HepG2 (cell line): ENCODE results near the gene JMJD1C. TPM values are rescaled to one million over a fixed set of nuclear protein-coding genes. Genes with fewer than 3 reads are reported as not detected.

Source experiments
- ATM ChIP-seq: fragments of 450-650 bp; IDR thresholded peaks from 2 replicates; pipeline ENCODE4 v1.7.1; 2017; ENCODE audit warnings: mild to moderate bottlenecking, borderline replicate concordance
- CENPT ChIP-seq: sonication (generic); formaldehyde crosslinking; IDR thresholded peaks from 2 replicates; pipeline ENCODE4 v1.8.0; 2022; ENCODE audit warnings: low read depth, mild to moderate bottlenecking, moderate library complexity, missing genetic modification reagents
- CENPX ChIP-seq: sonication (generic); formaldehyde crosslinking; IDR thresholded peaks from 2 replicates; pipeline ENCODE4 v1.9.0; 2021; ENCODE audit warnings: mild to moderate bottlenecking, missing genetic modification reagents, moderate library complexity
- CHD4 ChIP-seq: fragments of 200-600 bp; sonication (generic); IDR thresholded peaks from 2 replicates; pipeline ENCODE4 v1.7.0; 2017; ENCODE audit warnings: mild to moderate bottlenecking, low read length, borderline replicate concordance
- DPF2 ChIP-seq: sonication (generic); formaldehyde crosslinking; IDR thresholded peaks from 2 replicates; pipeline ENCODE4 v1.4.0; 2020; ENCODE audit warnings: mild to moderate bottlenecking, low read depth, missing genetic modification reagents, borderline replicate concordance
- HOXA5 ChIP-seq: sonication (generic); formaldehyde crosslinking; IDR thresholded peaks from 2 replicates; pipeline ENCODE4 v1.4.0; 2020; ENCODE audit warnings: missing genetic modification reagents
- ISL2 ChIP-seq: sonication (generic); formaldehyde crosslinking; IDR thresholded peaks from 2 replicates; pipeline ENCODE4 v1.5.0; 2020; ENCODE audit warnings: missing genetic modification reagents
- KAT2B ChIP-seq: fragments of 150-350 bp; IDR thresholded peaks from 2 replicates; pipeline ENCODE4 v1.6.1; 2014; ENCODE audit warnings: low read depth, low read length, borderline replicate concordance
- KLF15 ChIP-seq: sonication (generic); formaldehyde crosslinking; IDR thresholded peaks from 2 replicates; pipeline ENCODE4 v1.8.1; 2023; ENCODE audit warnings: borderline replicate concordance, mild to moderate bottlenecking, inconsistent platforms, missing genetic modification reagents, mixed read lengths
- NBN ChIP-seq: fragments of 450-650 bp; conservative IDR thresholded peaks from 2 replicates; pipeline ENCODE4 v1.6.1; 2017
- PPARG ChIP-seq: conservative IDR thresholded peaks from 2 replicates; pipeline ENCODE4 v1.6.1; 2016; ENCODE audit warnings: missing biosample characterization, missing genetic modification reagents
- REPIN1 ChIP-seq: sonication (generic); formaldehyde crosslinking; IDR thresholded peaks from 2 replicates; pipeline ENCODE4 v1.8.0; 2022; ENCODE audit warnings: missing genetic modification reagents, low read depth, mild to moderate bottlenecking, borderline replicate concordance
- SP1 ChIP-seq, 2 experiments: fragments of 450-650 bp in 1 of 2; sonication (generic) in 1 of 2; formaldehyde crosslinking in 1 of 2; IDR thresholded peaks; 2 replicates each; pipeline versions ENCODE4 v1.4.0 to v1.6.1; 2016 to 2020; ENCODE audit warnings: missing genetic modification reagents in 1 of 2
- TERF1 ChIP-seq: sonication (generic); formaldehyde crosslinking; IDR thresholded peaks from 2 replicates; pipeline ENCODE4 v1.8.0; 2022; ENCODE audit warnings: mild to moderate bottlenecking, missing genetic modification reagents, moderate library complexity
- ZFY ChIP-seq: sonication (generic); formaldehyde crosslinking; IDR thresholded peaks from 2 replicates; pipeline ENCODE4 v1.4.0; 2020; ENCODE audit warnings: missing genetic modification reagents
- ZNF414 ChIP-seq: sonication (generic); formaldehyde crosslinking; IDR thresholded peaks from 2 replicates; pipeline ENCODE4 v1.5.0; 2020; ENCODE audit warnings: missing genetic modification reagents
- ZNF543 ChIP-seq: sonication (generic); formaldehyde crosslinking; IDR thresholded peaks from 2 replicates; pipeline ENCODE4 v1.4.0; 2020; ENCODE audit warnings: mild to moderate bottlenecking, missing genetic modification reagents
- ZNF616 ChIP-seq: sonication (generic); formaldehyde crosslinking; IDR thresholded peaks from 2 replicates; pipeline ENCODE4 v1.5.0; 2020; ENCODE audit warnings: low read depth, mild to moderate bottlenecking, missing genetic modification reagents
- ZNF687 ChIP-seq: sonication (generic); formaldehyde crosslinking; IDR thresholded peaks from 2 replicates; pipeline ENCODE4 v1.5.1; 2020; ENCODE audit warnings: mild to moderate bottlenecking, missing genetic modification reagents, moderate library complexity
- ZNF740 ChIP-seq: sonication (generic); formaldehyde crosslinking; IDR thresholded peaks from 2 replicates; pipeline ENCODE4 v1.4.0; 2020; ENCODE audit warnings: missing genetic modification reagents
- ZNF841 ChIP-seq: sonication (generic); formaldehyde crosslinking; IDR thresholded peaks from 2 replicates; pipeline ENCODE4 v1.8.1; 2023; ENCODE audit warnings: missing genetic modification reagents, borderline replicate concordance
- polyA plus RNA-seq, 8 experiments: library from polyadenylated mRNA; depleted of rRNA in 3 of 8; stranded (reverse) in 7 of 8; unstranded in 1 of 8; fragments of >200 nt; fragmentation: Illumina TruSeq in 4 of 8; extraction: Trizol in 4 of 8; gene quantifications; 2 replicates each; pipeline versions ENCODE4 v1.2.1 to v1.2.3, GENCODE V29; 2011 to 2016; ENCODE audit warnings: low read depth in 4 of 8, missing spikeins in 1 of 8, mixed read lengths in 1 of 8; ENCODE audit not compliant: insufficient read depth in 1 of 8
- total RNA-seq, 5 experiments: library from RNA; depleted of rRNA; stranded (reverse); fragments of >200 nt; fragmentation: Illumina TruSeq; extraction: Trizol; gene quantifications; 2 replicates each; pipeline ENCODE4 v1.2.3, GENCODE V29; 2016; ENCODE audit warnings: low read depth in 1 of 5
- TF ChIP-seq, protein P1 (sequence below): sonication (generic); formaldehyde crosslinking; IDR thresholded peaks from 2 replicates; pipeline ENCODE4 v1.4.0; 2020; ENCODE audit warnings: missing genetic modification reagents

JMJD1C gene
- total and polyA plus RNA-seq, 2 of the 13 experiments (the other 11 are each of a cell fraction or from before 2014, with no cell fraction given) = 42.3 to 42.7 TPM

DNA sequence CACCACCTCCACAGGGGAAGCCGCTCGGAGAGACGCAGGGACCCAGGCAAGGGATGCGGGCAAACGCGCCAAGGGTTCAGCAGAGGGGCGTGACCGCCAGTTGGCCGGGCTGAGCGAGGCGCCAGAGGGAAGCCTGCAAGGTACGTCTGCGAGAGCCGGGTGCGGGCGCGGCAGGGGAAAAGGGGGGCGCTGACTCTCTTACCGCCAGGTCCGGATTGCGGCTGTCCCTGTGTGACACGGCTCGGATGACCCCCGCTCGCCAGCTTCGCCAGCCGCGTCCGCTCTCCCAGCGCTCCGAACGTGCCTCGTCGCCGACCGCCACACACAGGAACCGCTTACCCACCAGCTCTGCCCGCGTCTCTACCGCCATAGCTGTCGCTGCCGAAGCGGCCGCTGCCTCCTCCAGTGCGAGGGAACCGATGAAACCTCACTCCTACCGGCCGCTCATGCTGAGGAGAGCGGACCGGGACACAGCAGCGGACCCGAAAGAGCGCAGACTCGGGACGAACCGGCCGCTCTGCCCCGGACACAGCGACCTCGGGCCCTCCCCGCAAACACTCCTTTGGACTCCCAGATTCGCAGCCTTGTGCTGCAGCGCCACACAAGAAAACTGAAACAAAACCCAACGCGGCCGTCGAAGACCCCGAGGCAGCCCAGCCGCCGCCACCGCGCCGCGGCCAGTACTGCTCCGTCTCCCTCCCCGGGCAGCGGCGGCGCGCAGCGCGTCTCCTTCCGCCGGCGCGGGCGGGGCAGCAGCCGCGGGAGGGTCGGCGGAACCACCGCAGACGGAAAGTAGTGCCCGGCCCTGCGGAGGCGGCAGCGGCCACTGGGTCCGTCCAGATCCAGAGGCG, at the start of gene JMJD1C (continued):
- TF ChIP-seq ZNF414 (CRISPR knock-in tag) (peak; percentile 75; the same call in 1 of the 2 replicates), CHD4 (no peak), SP1 (IDR thresholded peaks at IDR 0.05) (no peak), SP1 (CRISPR knock-in tag; IDR thresholded peaks at IDR 0.05) (no peak; the same call in 1 of the 2 replicates), PPARG (no peak), KAT2B (no peak), CENPX (CRISPR knock-in tag) (no peak), CENPT (CRISPR knock-in tag) (no peak; the same call in 1 of the 2 replicates), ATM (no peak), ISL2 (CRISPR knock-in tag) (no peak), TERF1 (CRISPR knock-in tag) (0 out of 2 replicates have a peak, but pooled peaks have one; percentile 52), ZNF687 (CRISPR knock-in tag) (peak; percentile 92), ZNF616 (CRISPR knock-in tag) (0 out of 2 replicates have a peak, but pooled peaks have one; percentile 35), NBN (no peak), KLF15 (CRISPR knock-in tag) (no peak), ZFY (CRISPR knock-in tag) (peak; percentile 54), ZNF543 (CRISPR knock-in tag) (peak; percentile 88), ZNF841 (0 out of 2 replicates have a peak, but pooled peaks have one; percentile 46), HOXA5 (CRISPR knock-in tag) (no peak; the same call in 1 of the 2 replicates), REPIN1 (CRISPR knock-in tag) (0 out of 2 replicates have a peak, but pooled peaks have one; percentile 15), ZNF740 (0 out of 2 replicates have a peak, but pooled peaks have one; percentile 24), DPF2 (CRISPR knock-in tag) (peak; percentile 44)
- TF ChIP-seq, protein P1, sequence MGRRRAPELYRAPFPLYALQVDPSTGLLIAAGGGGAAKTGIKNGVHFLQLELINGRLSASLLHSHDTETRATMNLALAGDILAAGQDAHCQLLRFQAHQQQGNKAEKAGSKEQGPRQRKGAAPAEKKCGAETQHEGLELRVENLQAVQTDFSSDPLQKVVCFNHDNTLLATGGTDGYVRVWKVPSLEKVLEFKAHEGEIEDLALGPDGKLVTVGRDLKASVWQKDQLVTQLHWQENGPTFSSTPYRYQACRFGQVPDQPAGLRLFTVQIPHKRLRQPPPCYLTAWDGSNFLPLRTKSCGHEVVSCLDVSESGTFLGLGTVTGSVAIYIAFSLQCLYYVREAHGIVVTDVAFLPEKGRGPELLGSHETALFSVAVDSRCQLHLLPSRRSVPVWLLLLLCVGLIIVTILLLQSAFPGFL (CRISPR knock-in tag) = no peak
